ENCODE results near the gene BICD1. TPM values are rescaled to one million over a fixed set of nuclear protein-coding genes. Genes with fewer than 3 reads are reported as not detected.

The BICD1 gene
- polyA plus RNA-seq, 4 donors, result 0.45 to 17.0 (median 4.3) TPM

DNA sequence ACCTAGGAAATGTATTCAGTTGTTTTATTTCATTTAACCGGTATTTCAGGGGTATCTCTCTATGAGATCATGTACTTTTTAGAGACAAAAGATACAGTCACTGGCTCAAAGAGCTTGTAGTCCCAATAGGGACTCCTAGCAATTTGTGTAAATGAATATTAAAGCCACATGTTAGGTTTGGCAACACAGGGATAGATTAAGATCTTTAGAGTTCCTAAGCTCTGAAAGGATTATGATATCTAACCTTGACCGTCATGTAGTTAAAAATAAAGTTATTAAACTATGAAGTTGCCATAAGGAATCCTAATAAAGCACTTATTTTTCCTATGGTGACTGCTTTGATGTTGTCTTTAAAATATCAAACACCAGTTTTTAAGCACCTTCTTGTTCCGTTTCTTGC lies 192.3 kb downstream of the BICD1 start:
- Histone ChIP-seq H3K4me1 (ENCODE audit: control insufficient read depth in 3 of 3, insufficient read depth in 2 of 3, low read depth in 1 of 3, low read length in 2 of 3) (peaks cover 0 to 4% (median 0%) of the 10 kb centered on the region in 3 donors), H3K4me3 (ENCODE audit: low read depth in 1 of 3, low read length in 3 of 3) (no peak overlapping the region), H3K27me3 (ENCODE audit: control insufficient read depth in 3 of 3, insufficient read depth in 3 of 3, low read length in 3 of 3) (no peaks in the 10 kb centered on the region), H3K36me3 (ENCODE audit: control insufficient read depth in 3 of 3, insufficient read depth in 2 of 3, low read depth in 1 of 3, low read length in 3 of 3) (peaks cover 0 to 4% (median 0%) of the 10 kb centered on the region in 3 donors), H3K27ac (ENCODE audit: low read depth in 1 of 3, low read length in 2 of 3) (no peak overlapping the region), H3K9me3 (ENCODE audit: control insufficient read depth in 2 of 2, insufficient read depth in 1 of 2, low read depth in 1 of 2, low read length in 1 of 2) (no peaks in the 10 kb centered on the region)
- 82 to 89% (median 86%) methylated on average over 3 of the region's 3 CpGs for WGBS, 3 donors
- no peak for DNase-seq
- FAIRE-seq, result no peak

DNA sequence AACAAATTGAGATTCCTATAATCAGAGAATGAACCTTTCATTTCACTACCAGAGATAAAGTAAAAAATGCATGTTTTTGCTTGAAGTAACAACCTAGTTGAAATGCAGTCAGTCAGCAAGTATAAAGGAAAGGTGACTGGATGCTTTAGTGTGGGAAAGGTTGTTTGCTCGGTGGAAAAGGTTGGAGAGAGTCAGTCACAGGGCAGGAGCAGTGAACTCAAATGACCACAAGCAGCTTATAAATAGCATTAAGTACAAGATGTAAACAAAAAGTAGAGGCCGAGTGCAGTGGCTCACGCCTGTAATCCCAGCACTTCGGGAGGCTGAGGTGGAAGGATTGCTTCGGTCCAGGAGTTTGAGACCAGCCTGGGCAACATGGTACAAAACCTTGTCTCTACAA lies 194.6 kb downstream of the BICD1 start:
- H3K4me1 ChIP-seq (ENCODE audit: control insufficient read depth in 3 of 3, insufficient read depth in 2 of 3, low read depth in 1 of 3, low read length in 2 of 3), result peaks cover 0 to 4% (median 0%) of the 10 kb centered on the region in 3 donors
- WGBS, 3 donors, result 76 to 94% (median 92%) methylated on average over 5 of the region's 5 CpGs
- no peaks in the 10 kb centered on the region for H3K9me3 ChIP-seq (ENCODE audit: control insufficient read depth in 2 of 2, insufficient read depth in 1 of 2, low read depth in 1 of 2, low read length in 1 of 2)
- FAIRE-seq, result no peak
- H3K4me3 ChIP-seq (ENCODE audit: low read depth in 1 of 3, low read length in 3 of 3), result no peak overlapping the region
- no peaks in the 10 kb centered on the region for H3K27me3 ChIP-seq (ENCODE audit: control insufficient read depth in 3 of 3, insufficient read depth in 3 of 3, low read length in 3 of 3)
- H3K36me3 ChIP-seq (ENCODE audit: control insufficient read depth in 3 of 3, insufficient read depth in 2 of 3, low read depth in 1 of 3, low read length in 3 of 3), result no peaks in the 10 kb centered on the region
- DNase-seq, result no peak
- no peak overlapping the region for H3K27ac ChIP-seq (ENCODE audit: low read depth in 1 of 3, low read length in 2 of 3)

DNA sequence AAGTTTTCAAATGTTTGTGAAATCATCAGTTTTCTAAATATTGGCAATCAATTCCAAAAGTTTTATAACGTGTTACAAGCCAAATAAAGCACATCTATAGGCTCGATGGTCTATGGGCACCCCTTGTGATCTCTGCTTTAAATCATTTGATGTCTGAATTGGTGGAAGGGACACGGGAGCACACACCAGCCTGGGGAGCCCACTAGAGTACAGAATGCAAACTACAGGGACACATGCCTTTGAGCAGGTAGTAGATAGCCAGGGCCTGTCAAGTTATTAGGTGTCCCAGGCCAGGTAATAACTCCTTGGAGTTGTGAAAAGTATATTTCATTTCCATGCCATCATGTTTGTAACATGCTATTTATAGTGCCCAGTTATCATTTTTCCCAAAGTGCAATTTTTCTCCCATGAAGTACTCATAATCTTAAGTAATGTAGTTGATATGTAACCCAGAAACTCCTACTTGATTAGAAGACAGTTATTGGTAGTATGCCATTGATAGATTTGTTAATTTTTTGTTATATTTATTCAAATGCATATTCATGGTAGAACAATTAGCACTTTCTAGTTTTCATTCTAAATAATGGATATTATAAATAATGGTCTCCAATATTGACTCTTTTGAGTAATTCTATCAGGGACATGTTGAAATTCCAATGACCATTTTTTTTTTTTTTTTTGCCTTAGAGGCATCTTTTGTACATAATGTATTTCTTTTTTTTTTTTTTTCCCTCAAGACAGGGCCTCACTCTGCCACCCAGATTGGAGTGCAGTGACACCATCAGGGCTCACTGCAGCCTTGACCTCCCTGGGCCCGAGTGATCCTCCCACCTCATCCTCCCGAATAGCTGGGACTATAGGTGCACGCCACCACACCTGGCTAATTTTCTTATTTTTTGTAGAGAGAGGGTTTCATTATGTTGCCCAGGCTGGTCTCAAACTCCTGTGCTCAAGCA lies 195.8 kb downstream of the BICD1 start:
- peak in 1 of 2 donors; percentile 27 for DNase-seq
- no peaks in the 10 kb centered on the region for H3K27me3 ChIP-seq (ENCODE audit: control insufficient read depth in 3 of 3, insufficient read depth in 3 of 3, low read length in 3 of 3)
- no peak for FAIRE-seq
- no peaks in the 10 kb centered on the region for H3K9me3 ChIP-seq (ENCODE audit: control insufficient read depth in 2 of 2, insufficient read depth in 1 of 2, low read depth in 1 of 2, low read length in 1 of 2)
- no peak overlapping the region for H3K4me3 ChIP-seq (ENCODE audit: low read depth in 1 of 3, low read length in 3 of 3)
- H3K4me1 ChIP-seq (ENCODE audit: control insufficient read depth in 3 of 3, insufficient read depth in 2 of 3, low read depth in 1 of 3, low read length in 2 of 3), result no peaks in the 10 kb centered on the region
- 74 to 93% (median 79%) methylated on average over 6 of the region's 6 CpGs for WGBS, 3 donors
- H3K27ac ChIP-seq (ENCODE audit: low read depth in 1 of 3, low read length in 2 of 3), result no peak overlapping the region
- peaks cover 0 to 5% (median 0%) of the 10 kb centered on the region in 3 donors for H3K36me3 ChIP-seq (ENCODE audit: control insufficient read depth in 3 of 3, insufficient read depth in 2 of 3, low read depth in 1 of 3, low read length in 3 of 3)

DNA sequence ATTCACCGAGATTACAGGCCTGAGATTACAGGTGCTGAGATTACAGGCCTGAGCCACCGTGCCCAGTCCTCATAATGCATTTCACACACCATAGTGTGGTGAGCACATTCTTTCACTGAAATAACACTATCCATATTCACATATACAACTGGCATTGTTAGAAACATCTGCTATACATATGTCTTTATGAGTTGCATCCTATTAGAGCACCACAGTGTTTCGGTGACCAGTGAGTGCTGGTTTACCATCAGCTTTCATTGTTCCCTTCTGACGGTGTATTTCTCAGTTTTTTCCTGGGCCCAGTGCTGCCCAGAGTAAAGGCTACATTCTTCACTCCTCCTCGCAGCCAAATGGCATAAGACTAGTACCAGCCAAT lies 196.5 kb downstream of the BICD1 start:
- FAIRE-seq, result no peak

DNA sequence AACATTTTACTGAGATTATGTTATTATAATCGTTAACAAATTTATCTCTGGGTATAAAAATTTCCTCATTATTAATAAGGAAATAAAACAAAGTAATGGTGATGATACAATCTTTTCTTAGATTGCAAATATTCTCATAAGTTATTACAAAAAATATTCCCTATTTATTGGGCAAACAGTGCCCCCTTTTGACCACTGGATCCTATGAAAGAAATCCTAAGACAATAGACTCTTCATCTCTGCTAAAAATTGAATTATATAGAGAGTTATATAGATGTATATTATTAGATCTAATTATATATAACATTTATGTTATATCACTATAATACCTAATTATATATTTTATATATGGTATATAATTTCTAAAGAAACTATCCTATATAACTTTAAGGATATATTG lies 198.5 kb downstream of the BICD1 start:
- no peak overlapping the region for H3K27ac ChIP-seq (ENCODE audit: low read depth in 1 of 3, low read length in 2 of 3)
- peaks cover 0 to 3% (median 0%) of the 10 kb centered on the region in 3 donors for H3K4me1 ChIP-seq (ENCODE audit: control insufficient read depth in 3 of 3, insufficient read depth in 2 of 3, low read depth in 1 of 3, low read length in 2 of 3)
- H3K9me3 ChIP-seq (ENCODE audit: control insufficient read depth in 2 of 2, insufficient read depth in 1 of 2, low read depth in 1 of 2, low read length in 1 of 2), result no peaks in the 10 kb centered on the region
- 24 to 61% (median 56%) methylated on average over 1 of the region's 1 CpG for WGBS, 3 donors
- FAIRE-seq (peak; percentile 88), DNase-seq (peak; percentile 38 to 50)
- no peak overlapping the region for H3K4me3 ChIP-seq (ENCODE audit: low read depth in 1 of 3, low read length in 3 of 3)
- H3K27me3 ChIP-seq (ENCODE audit: control insufficient read depth in 3 of 3, insufficient read depth in 3 of 3, low read length in 3 of 3), result no peaks in the 10 kb centered on the region
- peaks cover 0 to 5% (median 0%) of the 10 kb centered on the region in 3 donors for H3K36me3 ChIP-seq (ENCODE audit: control insufficient read depth in 3 of 3, insufficient read depth in 2 of 3, low read depth in 1 of 3, low read length in 3 of 3)

More for the DNA sequence above, 196.5 kb downstream of the BICD1 start:
- no peaks in the 10 kb centered on the region for H3K9me3 ChIP-seq (ENCODE audit: control insufficient read depth in 2 of 2, insufficient read depth in 1 of 2, low read depth in 1 of 2, low read length in 1 of 2)
- no peaks in the 10 kb centered on the region for H3K4me1 ChIP-seq (ENCODE audit: control insufficient read depth in 3 of 3, insufficient read depth in 2 of 3, low read depth in 1 of 3, low read length in 2 of 3)
- peaks cover 0 to 5% (median 0%) of the 10 kb centered on the region in 3 donors for H3K36me3 ChIP-seq (ENCODE audit: control insufficient read depth in 3 of 3, insufficient read depth in 2 of 3, low read depth in 1 of 3, low read length in 3 of 3)
- WGBS, 3 donors, result 86 to 96% (median 87%) methylated on average over 5 of the region's 5 CpGs
- H3K27ac ChIP-seq (ENCODE audit: low read depth in 1 of 3, low read length in 2 of 3), result no peak overlapping the region
- no peaks in the 10 kb centered on the region for H3K27me3 ChIP-seq (ENCODE audit: control insufficient read depth in 3 of 3, insufficient read depth in 3 of 3, low read length in 3 of 3)
- H3K4me3 ChIP-seq (ENCODE audit: low read depth in 1 of 3, low read length in 3 of 3), result no peak overlapping the region
- no peak for DNase-seq

DNA sequence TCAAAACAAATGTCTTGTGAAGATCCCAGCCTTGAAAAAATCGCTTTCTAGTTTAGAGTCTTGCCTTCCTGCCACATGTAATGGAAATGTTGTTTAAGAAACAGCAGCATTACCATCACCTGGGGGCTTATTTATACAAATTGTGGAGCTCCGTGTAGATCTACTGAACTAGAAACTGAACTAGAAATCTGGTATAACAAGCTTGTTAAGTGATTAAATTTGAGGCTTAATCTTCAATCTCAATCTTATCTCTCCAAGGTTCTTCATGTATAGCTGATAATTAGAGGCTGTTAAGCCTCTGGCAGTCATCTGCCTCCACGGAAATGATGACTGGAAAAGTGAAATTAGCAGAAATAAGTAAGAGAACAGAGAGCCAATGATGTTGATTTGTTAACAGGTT lies 200.7 kb downstream of the BICD1 start:
- DNase-seq (no peak), FAIRE-seq (no peak)
- Histone ChIP-seq H3K27me3 (ENCODE audit: control insufficient read depth in 3 of 3, insufficient read depth in 3 of 3, low read length in 3 of 3) (no peaks in the 10 kb centered on the region), H3K27ac (ENCODE audit: low read depth in 1 of 3, low read length in 2 of 3) (no peak overlapping the region), H3K4me3 (ENCODE audit: low read depth in 1 of 3, low read length in 3 of 3) (no peak overlapping the region), H3K4me1 (ENCODE audit: control insufficient read depth in 3 of 3, insufficient read depth in 2 of 3, low read depth in 1 of 3, low read length in 2 of 3) (peaks cover 0 to 7% (median 0%) of the 10 kb centered on the region in 3 donors), H3K9me3 (ENCODE audit: control insufficient read depth in 2 of 2, insufficient read depth in 1 of 2, low read depth in 1 of 2, low read length in 1 of 2) (no peaks in the 10 kb centered on the region), H3K36me3 (ENCODE audit: control insufficient read depth in 3 of 3, insufficient read depth in 2 of 3, low read depth in 1 of 3, low read length in 3 of 3) (peaks cover 0 to 5% (median 0%) of the 10 kb centered on the region in 3 donors)
- WGBS, 3 donors, result 57 to 61% (median 61%) methylated on average over 3 of the region's 3 CpGs

DNA sequence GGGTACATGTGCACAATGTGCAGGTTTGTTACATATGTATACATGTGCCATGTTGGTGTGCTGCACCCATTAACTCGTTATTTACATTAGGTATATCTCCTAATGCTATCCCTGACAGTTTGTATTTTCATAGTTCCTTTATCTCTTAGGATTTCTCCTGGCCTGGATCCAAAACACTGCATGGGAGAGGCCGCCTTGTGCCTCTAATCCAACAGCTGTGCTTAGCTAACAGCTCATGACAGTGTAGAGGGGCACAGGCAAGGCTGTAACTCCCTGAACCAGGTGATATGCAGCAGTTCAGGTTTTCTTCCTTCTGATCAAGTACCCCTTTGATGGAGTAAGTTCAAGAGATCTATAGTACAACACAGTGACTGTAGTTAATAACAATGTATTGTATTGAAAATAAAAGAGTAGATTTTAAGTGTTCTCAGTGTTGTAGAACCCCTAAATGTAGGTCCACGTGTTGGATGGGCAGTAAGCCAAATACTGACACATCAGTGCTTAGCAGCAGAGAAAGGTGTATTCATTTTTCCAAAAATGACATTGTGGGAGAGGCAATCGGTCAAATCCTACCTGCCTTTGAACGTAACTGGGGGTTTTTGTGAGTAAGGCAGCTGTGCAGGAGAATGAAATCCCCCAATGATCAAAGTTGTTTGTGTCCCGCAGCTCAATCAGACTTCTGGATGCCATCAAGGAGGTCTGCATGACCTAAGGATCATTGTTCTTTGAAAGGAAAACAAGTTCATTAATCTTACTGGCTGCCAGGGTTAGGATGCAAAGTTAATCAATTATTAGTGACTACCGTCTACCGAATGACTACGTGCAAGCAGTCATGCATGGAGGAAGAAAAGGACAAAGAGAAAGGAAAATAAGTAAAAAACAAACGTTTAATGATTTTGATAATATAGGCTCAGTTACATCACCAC lies 203.4 kb downstream of the BICD1 start:
- WGBS, 3 donors, result 44 to 55% (median 48%) methylated on average over 10 of the region's 10 CpGs
- peaks cover 0 to 7% (median 0%) of the 10 kb centered on the region in 3 donors for H3K4me1 ChIP-seq (ENCODE audit: control insufficient read depth in 3 of 3, insufficient read depth in 2 of 3, low read depth in 1 of 3, low read length in 2 of 3)
- no peaks in the 10 kb centered on the region for H3K27me3 ChIP-seq (ENCODE audit: control insufficient read depth in 3 of 3, insufficient read depth in 3 of 3, low read length in 3 of 3)
- FAIRE-seq (no peak), DNase-seq (peak; percentile 70 to 81)
- H3K27ac ChIP-seq (ENCODE audit: low read depth in 1 of 3, low read length in 2 of 3), result peak overlapping the region in 1 of 3 donors; percentile 29
- H3K4me3 ChIP-seq (ENCODE audit: low read depth in 1 of 3, low read length in 3 of 3), result no peak overlapping the region
- no peaks in the 10 kb centered on the region for H3K9me3 ChIP-seq (ENCODE audit: control insufficient read depth in 2 of 2, insufficient read depth in 1 of 2, low read depth in 1 of 2, low read length in 1 of 2)
- peaks cover 0 to 5% (median 0%) of the 10 kb centered on the region in 3 donors for H3K36me3 ChIP-seq (ENCODE audit: control insufficient read depth in 3 of 3, insufficient read depth in 2 of 3, low read depth in 1 of 3, low read length in 3 of 3)

DNA sequence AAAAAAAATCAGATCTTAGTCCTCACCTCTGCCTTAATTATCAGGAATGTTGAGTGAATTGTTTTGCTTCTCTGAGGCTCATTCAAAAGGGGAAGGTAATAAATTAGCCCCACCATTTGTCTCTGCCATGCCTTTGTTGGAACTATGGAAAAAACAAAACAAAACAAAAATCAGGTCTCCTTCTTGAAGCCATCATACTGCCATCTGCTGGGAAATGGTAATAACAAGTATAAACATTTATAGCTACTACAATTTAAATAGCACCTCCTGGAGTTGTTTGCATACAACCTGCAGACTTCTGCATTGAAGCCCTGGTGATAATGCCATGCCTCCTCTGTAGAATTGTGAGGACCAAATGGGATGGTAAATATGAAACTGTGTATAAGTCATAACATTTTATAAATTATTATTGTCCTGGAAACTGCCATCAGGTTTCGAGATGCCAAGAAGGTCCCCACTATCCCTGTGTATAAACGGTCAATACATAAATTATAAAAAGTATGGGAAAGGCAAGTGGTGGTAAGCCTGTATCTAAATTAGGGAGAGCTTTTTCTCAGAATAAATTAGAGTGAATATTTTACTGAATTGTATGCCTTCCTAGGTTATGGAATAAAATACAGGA lies 205.5 kb downstream of the BICD1 start:
- Histone ChIP-seq H3K36me3 (ENCODE audit: control insufficient read depth in 3 of 3, insufficient read depth in 2 of 3, low read depth in 1 of 3, low read length in 3 of 3) (no peaks in the 10 kb centered on the region), H3K4me1 (ENCODE audit: control insufficient read depth in 3 of 3, insufficient read depth in 2 of 3, low read depth in 1 of 3, low read length in 2 of 3) (peaks cover 0 to 7% (median 0%) of the 10 kb centered on the region in 3 donors), H3K9me3 (ENCODE audit: control insufficient read depth in 2 of 2, insufficient read depth in 1 of 2, low read depth in 1 of 2, low read length in 1 of 2) (no peaks in the 10 kb centered on the region), H3K27me3 (ENCODE audit: control insufficient read depth in 3 of 3, insufficient read depth in 3 of 3, low read length in 3 of 3) (no peaks in the 10 kb centered on the region), H3K27ac (ENCODE audit: low read depth in 1 of 3, low read length in 2 of 3) (no peak overlapping the region), H3K4me3 (ENCODE audit: low read depth in 1 of 3, low read length in 3 of 3) (no peak overlapping the region)
- WGBS, 3 donors, result 83 to 94% (median 88%) methylated on average over 2 of the region's 2 CpGs
- FAIRE-seq, result no peak
- DNase-seq, result peak; percentile 64 to 69
